Osteoblast (primary cell): ENCODE data around the gene KRTAP9-3. TPM values are rescaled to one million over a fixed set of nuclear protein-coding genes. Genes with fewer than 3 reads are reported as not detected.
"Not testable (repeated sequence)": the region's sequence is repeated elsewhere in the genome, so short reads cannot be mapped to it uniquely, and the experiment has no call there.

Experiments used
- DNase-seq: peaks from one replicate; pipeline ENCODE4 v3.0.0; 2011; ENCODE audit warnings: low spot score, mixed read lengths; ENCODE audit not compliant: insufficient read length; ENCODE audit errors: missing footprints
- H2AFZ ChIP-seq: 2 replicates; pipeline ENCODE4 v1.6.0; 2011; ENCODE audit warnings: mild to moderate bottlenecking, low read length
- H3K27ac ChIP-seq: 2 replicates; pipeline ENCODE4 v1.5.1; 2011; ENCODE audit warnings: mild to moderate bottlenecking, low read depth, low read length, moderate library complexity
- H3K27me3 ChIP-seq: 2 replicates; pipeline ENCODE4 v1.6.0; 2012; ENCODE audit warnings: mild to moderate bottlenecking, control low read depth, inconsistent platforms, low read length, moderate library complexity; ENCODE audit not compliant: insufficient read depth
- H3K36me3 ChIP-seq: 2 replicates; pipeline ENCODE4 v1.5.1; 2011; ENCODE audit warnings: mild to moderate bottlenecking, low read length, control low read depth, moderate library complexity; ENCODE audit not compliant: insufficient read depth
- H3K4me1 ChIP-seq: 2 replicates; pipeline ENCODE4 v1.5.1; 2011; ENCODE audit warnings: mild to moderate bottlenecking, low read length, control low read depth, moderate library complexity; ENCODE audit not compliant: insufficient read depth
- H3K4me2 ChIP-seq: 2 replicates; pipeline ENCODE4 v1.6.0; 2011; ENCODE audit warnings: mild to moderate bottlenecking, low read length; ENCODE audit not compliant: insufficient read depth
- H3K4me3 ChIP-seq: fragments of 200-600 bp; sonication (generic); 3 replicates; pipeline ENCODE4 v1.5.1; 2012; ENCODE audit warnings: mild to moderate bottlenecking, low read length, inconsistent platforms; ENCODE audit not compliant: insufficient read depth
- H3K79me2 ChIP-seq: 2 replicates; pipeline ENCODE4 v1.6.0; 2012; ENCODE audit warnings: mild to moderate bottlenecking, low read length, control low read depth, inconsistent platforms; ENCODE audit not compliant: insufficient read depth
- H3K9me3 ChIP-seq: 2 replicates; pipeline ENCODE4 v1.5.1; 2011; ENCODE audit warnings: low read depth, low read length, control low read depth
- H4K20me1 ChIP-seq: 2 replicates; pipeline ENCODE4 v1.6.0; 2012; ENCODE audit warnings: mild to moderate bottlenecking, low read length, control low read depth; ENCODE audit not compliant: insufficient read depth
- CTCF ChIP-seq: IDR thresholded peaks from 2 replicates; pipeline ENCODE4 v1.5.1; 2011; ENCODE audit warnings: mild to moderate bottlenecking, low read depth, low read length, moderate library complexity; ENCODE audit errors: extremely low read depth
- total RNA-seq: library from RNA; depleted of rRNA; stranded (reverse); fragments of >200 nt; gene quantifications from 2 replicates; pipeline ENCODE4 v1.2.3, GENCODE V29; 2012

Gene KRTAP9-3
- total RNA-seq, 1 donor, result not detected

DNA sequence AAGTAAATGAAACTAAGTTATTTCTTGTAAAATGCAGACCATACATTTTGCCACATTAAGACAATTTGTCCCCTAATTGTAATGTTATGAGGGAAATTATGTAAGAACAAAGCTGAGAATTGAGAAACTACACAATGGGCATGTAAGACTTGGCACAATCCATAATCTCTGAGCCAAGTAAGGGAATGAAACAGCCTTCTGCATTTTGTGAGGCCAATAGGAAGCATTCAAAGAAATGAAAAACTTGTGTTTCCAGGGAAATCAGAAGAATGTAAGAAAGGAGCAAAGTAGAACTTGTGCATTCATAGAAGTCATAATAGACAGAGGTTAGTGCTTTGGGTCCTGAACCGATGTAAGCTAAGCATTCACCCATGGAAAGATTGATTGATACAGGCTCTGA is 19.0 kb downstream of the KRTAP9-3 start:
- no peaks in the 10 kb centered on the region for H3K4me1 ChIP-seq
- H2AFZ ChIP-seq, result no peak overlapping the region
- no peaks in the 10 kb centered on the region for H4K20me1 ChIP-seq
- no peak overlapping the region for H3K27ac ChIP-seq
- TF ChIP-seq CTCF, result no peak
- H3K36me3 ChIP-seq, result no peaks in the 10 kb centered on the region
- H3K4me2 ChIP-seq, result no peak overlapping the region
- DNase-seq, result no peak
- no peak overlapping the region for H3K4me3 ChIP-seq
- H3K79me2 ChIP-seq, result no peaks in the 10 kb centered on the region
- no peaks in the 10 kb centered on the region for H3K9me3 ChIP-seq
- H3K27me3 ChIP-seq, result no peaks in the 10 kb centered on the region

GRCh38 chr17:41254861-41255260 is 22.6 kb downstream of the KRTAP9-3 start:
- no peaks in the 10 kb centered on the region for H4K20me1 ChIP-seq
- TF ChIP-seq CTCF, result no peak
- H3K9me3 ChIP-seq, result no peaks in the 10 kb centered on the region
- no peaks in the 10 kb centered on the region for H3K27me3 ChIP-seq
- H3K36me3 ChIP-seq, result no peaks in the 10 kb centered on the region
- H3K4me2 ChIP-seq, result no peak overlapping the region
- H2AFZ ChIP-seq, result no peak overlapping the region
- H3K4me3 ChIP-seq, result no peak overlapping the region
- no peaks in the 10 kb centered on the region for H3K4me1 ChIP-seq
- H3K27ac ChIP-seq, result no peak overlapping the region
- no peaks in the 10 kb centered on the region for H3K79me2 ChIP-seq
- peak; percentile 22 for DNase-seq

DNA sequence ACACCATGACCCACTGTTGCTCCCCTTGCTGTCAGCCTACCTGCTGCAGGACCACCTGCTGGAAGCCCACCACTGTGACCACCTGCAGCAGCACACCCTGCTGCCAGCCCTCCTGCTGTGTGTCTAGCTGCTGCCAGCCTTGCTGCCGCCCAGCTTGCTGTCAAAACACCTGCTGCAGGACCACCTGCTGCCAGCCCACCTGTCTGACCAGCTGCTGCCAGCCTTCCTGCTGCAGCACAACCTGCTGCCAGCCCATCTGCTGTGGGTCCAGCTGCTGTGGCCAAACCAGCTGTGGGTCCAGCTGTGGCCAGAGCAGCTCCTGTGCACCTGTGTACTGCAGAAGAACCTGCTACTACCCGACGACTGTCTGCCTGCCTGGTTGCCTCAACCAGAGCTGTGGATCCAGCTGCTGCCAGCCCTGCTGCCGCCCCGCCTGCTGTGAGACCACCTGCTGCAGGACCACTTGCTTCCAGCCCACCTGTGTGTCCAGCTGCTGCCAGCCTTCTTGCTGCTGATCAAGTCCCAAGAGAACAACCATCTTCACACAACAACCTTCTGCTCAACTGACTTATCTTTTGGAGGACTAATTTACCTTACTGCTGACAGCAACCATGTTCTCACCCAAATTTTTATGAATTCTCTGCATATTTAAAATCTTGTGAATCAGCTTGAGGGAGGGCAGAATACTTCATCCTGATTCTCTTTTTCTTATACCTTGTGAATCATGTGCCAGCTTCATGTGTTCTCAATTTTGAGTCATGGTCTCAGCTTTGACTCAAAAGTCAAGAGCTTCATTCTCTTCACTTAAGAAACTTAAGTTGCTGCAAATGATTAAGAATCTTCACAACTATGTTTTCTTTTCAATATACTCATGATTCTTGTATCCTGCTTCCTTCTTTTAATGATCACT is 23.4 kb downstream of the KRTAP9-3 start, which contains the start of gene KRTAP9-9:
KRTAP9-9 (plus strand) TSS at position 4 of the 910 bp plus-strand sequence.
- not testable (repeated sequence) for H2AFZ ChIP-seq, H3K79me2 ChIP-seq, H3K27ac ChIP-seq, H3K4me1 ChIP-seq, H3K4me3 ChIP-seq, H3K27me3 ChIP-seq, H3K36me3 ChIP-seq, H4K20me1 ChIP-seq, H3K4me2 ChIP-seq, H3K9me3 ChIP-seq
- peak; percentile 60 for DNase-seq

DNA sequence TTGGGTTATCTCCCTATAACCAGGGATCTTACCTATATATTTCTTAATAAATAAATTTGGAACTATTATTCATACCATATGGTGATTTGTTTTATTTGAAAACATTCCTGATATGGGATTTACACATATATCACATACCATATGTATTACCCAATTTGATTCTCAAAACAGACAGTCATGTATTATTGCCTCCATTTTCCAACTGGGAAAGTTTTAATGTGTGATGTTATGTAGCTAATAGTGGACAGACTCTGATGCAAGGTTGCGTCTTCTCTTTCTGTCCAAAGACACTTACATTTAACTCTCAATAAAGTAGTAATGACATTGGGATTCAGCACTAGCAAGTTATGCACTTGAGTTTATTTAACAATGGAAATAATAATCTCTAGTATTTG is 24.0 kb downstream of the KRTAP9-3 start:
- no peak overlapping the region for H3K4me2 ChIP-seq
- no peaks in the 10 kb centered on the region for H3K79me2 ChIP-seq
- H3K27ac ChIP-seq, result no peak overlapping the region
- no peak overlapping the region for H3K4me3 ChIP-seq
- H3K4me1 ChIP-seq, result no peaks in the 10 kb centered on the region
- no peak overlapping the region for H2AFZ ChIP-seq
- H3K36me3 ChIP-seq, result no peaks in the 10 kb centered on the region
- no peaks in the 10 kb centered on the region for H4K20me1 ChIP-seq
- no peak for DNase-seq
- no peaks in the 10 kb centered on the region for H3K9me3 ChIP-seq
- no peaks in the 10 kb centered on the region for H3K27me3 ChIP-seq
- TF ChIP-seq CTCF, result no peak
